Common myeloid progenitor, CD34-positive (primary cell): ENCODE results near the gene UBE2E2.

Experiments used
- CTCF ChIA-PET: fragments of 350-600 bp; sonication (Branson Sonifier 250); formaldehyde crosslinking; loops from one replicate; lab custom pipeline; 2021; ENCODE audit warnings: antibody characterized with exemption; lab: Charles Lee
- POLR2A ChIA-PET: fragments of 350-600 bp; sonication (Branson Sonifier 250); formaldehyde crosslinking; loops from one replicate; lab custom pipeline; 2021; ENCODE audit warnings: antibody characterized with exemption; lab: Charles Lee
- DNase-seq, 3 donors: peaks; one replicate each; pipeline versions ENCODE4 v3.0.0 to v3.0.0-alpha.2; 2013
- H3K27ac ChIP-seq, 2 experiments: 1 replicate in 1 of 2; 2 replicates in 1 of 2; pipeline ENCODE4 v1.7.0; 2013; ENCODE audit warnings: inconsistent platforms in 2 of 2, low read length in 2 of 2, mild to moderate bottlenecking in 2 of 2, low read depth in 1 of 2, moderate library complexity in 1 of 2; ENCODE audit not compliant: severe bottlenecking in 2 of 2, insufficient read depth in 1 of 2, poor library complexity in 1 of 2
- H3K27me3 ChIP-seq, 5 experiments: replicated peaks in 2 of 5; 1 replicate in 3 of 5; 2 replicates in 2 of 5; pipeline versions ENCODE4 v1.6.1 to v1.7.0; 2013; ENCODE audit warnings: low read length in 4 of 5, mild to moderate bottlenecking in 2 of 5, moderate library complexity in 2 of 5, inconsistent platforms in 1 of 5; ENCODE audit not compliant: insufficient read depth in 5 of 5, control insufficient read depth in 4 of 5
- H3K36me3 ChIP-seq, 4 experiments: 1 replicate in 2 of 4; 2 replicates in 2 of 4; pipeline versions ENCODE4 v1.6.1 to v1.7.0; 2013; ENCODE audit warnings: low read length in 3 of 4, control low read depth in 1 of 4, mild to moderate bottlenecking in 1 of 4; ENCODE audit not compliant: control insufficient read depth in 4 of 4, insufficient read depth in 4 of 4
- H3K4me1 ChIP-seq, 4 experiments: 1 replicate in 3 of 4; 2 replicates in 1 of 4; pipeline versions ENCODE4 v1.6.1 to v1.7.1; 2013; ENCODE audit warnings: low read length in 3 of 4, mild to moderate bottlenecking in 3 of 4, control low read depth in 1 of 4, inconsistent platforms in 1 of 4, moderate library complexity in 1 of 4; ENCODE audit not compliant: control insufficient read depth in 4 of 4, insufficient read depth in 4 of 4; ENCODE audit errors: control extremely low read depth in 1 of 4
- H3K4me3 ChIP-seq, 7 experiments: 1 replicate in 4 of 7; 2 replicates in 3 of 7; pipeline versions ENCODE4 v1.5.1 to v1.7.0; 2013; ENCODE audit warnings: mild to moderate bottlenecking in 7 of 7, low read length in 6 of 7, moderate library complexity in 6 of 7, inconsistent platforms in 2 of 7, low read depth in 2 of 7, control low read depth in 1 of 7; ENCODE audit not compliant: insufficient read depth in 4 of 7, control insufficient read depth in 1 of 7; ENCODE audit errors: extremely low read depth in 1 of 7
- H3K9me3 ChIP-seq, 5 experiments: 1 replicate in 4 of 5; 2 replicates in 1 of 5; pipeline versions ENCODE4 v1.6.1 to v1.7.1; 2013; ENCODE audit warnings: low read length in 4 of 5, mild to moderate bottlenecking in 2 of 5, inconsistent platforms in 1 of 5, low read depth in 1 of 5, moderate library complexity in 1 of 5; ENCODE audit not compliant: control insufficient read depth in 4 of 5, insufficient read depth in 2 of 5; ENCODE audit errors: control extremely low read depth in 1 of 5
- WGBS: methylation state at CpG from one replicate; pipeline ENCODE4 v1.1.5; 2013; ENCODE audit not compliant: insufficient coverage; 5-methylcytosine and 5-hydroxymethylcytosine counted together

UBE2E2 gene

GRCh38 chr3:23256741-23257435 is 53.8 kb downstream of the UBE2E2 start:
- ChIA-PET POLR2A (no interaction called here), CTCF (interaction anchor here (0.7 to 1.0 kb wide), 2 partner anchors 18 to 23 kb away, joined by 3 read pairs; no protein-coding TSS in a partner anchor)
- no peak overlapping the region for H3K4me3 ChIP-seq
- WGBS: 100% methylated on average over 3 of the region's 5 CpGs
- peaks cover 0 to 15% (median 1%) of the 10 kb centered on the region in 4 experiments for H3K4me1 ChIP-seq
- no peaks in the 10 kb centered on the region for H3K9me3 ChIP-seq
- no peak for DNase-seq
- no peaks in the 10 kb centered on the region for H3K27me3 ChIP-seq
- no peak overlapping the region for H3K27ac ChIP-seq
- no peaks in the 10 kb centered on the region for H3K36me3 ChIP-seq

GRCh38 chr3:23258110-23258509 is 55.0 kb downstream of the UBE2E2 start:
- Histone ChIP-seq H3K36me3 (no peaks in the 10 kb centered on the region), H3K27me3 (no peaks in the 10 kb centered on the region), H3K27ac (no peak overlapping the region), H3K4me3 (no peak overlapping the region), H3K9me3 (no peaks in the 10 kb centered on the region), H3K4me1 (peaks cover 0 to 15% (median 1%) of the 10 kb centered on the region in 4 experiments)
- DNase-seq: no peak
- ChIA-PET POLR2A (no interaction called here), CTCF (no interaction called here)
- 96% methylated on average over 5 of the region's 6 CpGs for WGBS

GRCh38 chr3:23259515-23259914 is 56.4 kb downstream of the UBE2E2 start:
- Histone ChIP-seq H3K36me3 (no peaks in the 10 kb centered on the region), H3K4me3 (no peak overlapping the region), H3K4me1 (peaks cover 0 to 11% (median 1%) of the 10 kb centered on the region in 4 experiments), H3K9me3 (no peaks in the 10 kb centered on the region), H3K27ac (no peak overlapping the region), H3K27me3 (no peaks in the 10 kb centered on the region)
- CTCF ChIA-PET: no interaction called here
- DNase-seq: no peak
- no CpG with 5 or more reads among the region's 2 CpGs for WGBS
- POLR2A ChIA-PET: no interaction called here

- WGBS: no CpG with 5 or more reads among the region's 1 CpG
- peaks cover 0 to 2% (median 0%) of the 10 kb centered on the region in 5 experiments for H3K9me3 ChIP-seq
- ChIA-PET POLR2A (no interaction called here), CTCF (no interaction called here)
- H3K4me3 ChIP-seq: no peak overlapping the region
- no peaks in the 10 kb centered on the region for H3K27me3 ChIP-seq
- no peak for DNase-seq
- H3K36me3 ChIP-seq: no peaks in the 10 kb centered on the region
- no peaks in the 10 kb centered on the region for H3K4me1 ChIP-seq
- H3K27ac ChIP-seq: no peak overlapping the region
These were observed 59.6 kb downstream of the UBE2E2 start for GRCh38 chr3:23262766-23263165.

- DNase-seq: no peak
- POLR2A ChIA-PET: interaction anchor here (0.6 kb wide), 1 partner anchor 169 kb away, joined by 3 read pairs; no protein-coding TSS in a partner anchor
- Histone ChIP-seq H3K4me1 (no peaks in the 10 kb centered on the region), H3K9me3 (peaks cover 0 to 2% (median 0%) of the 10 kb centered on the region in 5 experiments), H3K27me3 (no peaks in the 10 kb centered on the region), H3K36me3 (no peaks in the 10 kb centered on the region), H3K4me3 (no peak overlapping the region), H3K27ac (no peak overlapping the region)
- CTCF ChIA-PET: interaction anchor here (0.9 kb wide), 1 partner anchor 22 kb away, joined by 3 read pairs; no protein-coding TSS in a partner anchor
- WGBS: no CpG with 5 or more reads among the region's 6 CpGs
These were observed 60.7 kb downstream of the UBE2E2 start for GRCh38 chr3:23263796-23264195.

GRCh38 chr3:23264413-23264812 is 61.3 kb downstream of the UBE2E2 start:
- H3K4me3 ChIP-seq: no peak overlapping the region
- H3K4me1 ChIP-seq: no peaks in the 10 kb centered on the region
- ChIA-PET CTCF (no interaction called here), POLR2A (interaction anchor here (0.6 kb wide), 1 partner anchor 168 kb away, joined by 3 read pairs; no protein-coding TSS in a partner anchor)
- no peak for DNase-seq
- H3K36me3 ChIP-seq: no peaks in the 10 kb centered on the region
- 100% methylated on average over 1 of the region's 1 CpG for WGBS
- no peak overlapping the region for H3K27ac ChIP-seq
- H3K9me3 ChIP-seq: peaks cover 0 to 2% (median 0%) of the 10 kb centered on the region in 5 experiments
- no peaks in the 10 kb centered on the region for H3K27me3 ChIP-seq

GRCh38 chr3:23270423-23270822 is 67.3 kb downstream of the UBE2E2 start:
- WGBS: 11% methylated on average over 3 of the region's 3 CpGs
- Histone ChIP-seq H3K27ac (no peak overlapping the region), H3K36me3 (no peaks in the 10 kb centered on the region), H3K27me3 (no peaks in the 10 kb centered on the region), H3K4me1 (peaks cover 0 to 13% (median 5%) of the 10 kb centered on the region in 4 experiments), H3K4me3 (peak overlapping the region in 1 of 7 experiments; percentile 17), H3K9me3 (peaks cover 0 to 6% (median 3%) of the 10 kb centered on the region in 5 experiments)
- peak in 2 of 3 donors; percentile 15 to 35 for DNase-seq
- ChIA-PET POLR2A (no interaction called here), CTCF (no interaction called here)
